HG03045 (cell line): ENCODE results near the gene STPG3.

ENCODE experiments used
- ATAC-seq: cut with Tn5 transposase; IDR thresholded peaks from one replicate; pipeline ENCODE4 v1.9.1; 2021; ENCODE audit warnings: mild to moderate bottlenecking, moderate library complexity; ENCODE audit not compliant: unreplicated experiment

STPG3 gene

DNA sequence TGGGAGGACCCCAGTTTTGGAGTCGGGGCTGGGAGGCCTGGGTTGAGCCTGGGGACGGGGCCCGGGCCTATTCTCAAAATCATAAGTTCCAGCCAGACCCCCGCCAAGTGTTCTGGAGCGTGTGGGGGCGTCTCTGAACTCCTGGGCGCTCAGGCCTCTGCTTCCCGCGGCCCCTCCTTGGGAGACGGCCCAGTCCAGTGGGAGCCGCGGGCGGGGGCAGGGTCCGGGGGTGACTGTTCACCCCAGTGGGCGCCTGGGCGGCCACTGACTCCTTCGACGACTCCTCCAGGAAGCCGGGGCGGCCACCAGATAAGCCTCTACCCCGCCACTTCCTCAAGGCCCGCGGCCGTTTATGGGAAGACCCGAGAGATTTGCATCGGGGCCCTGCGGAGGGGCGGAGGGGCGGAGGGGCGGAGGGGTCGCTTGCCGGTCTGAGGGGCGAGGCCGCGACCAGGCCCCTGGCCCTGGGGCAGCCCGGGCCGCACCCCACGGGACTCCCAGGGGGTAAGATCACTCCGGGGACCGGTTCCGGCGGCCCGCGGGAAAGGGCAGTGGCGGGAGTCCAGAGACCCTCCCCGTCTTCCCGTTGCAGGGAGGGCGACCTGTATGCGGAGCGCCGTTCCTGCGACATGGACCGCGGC, 27.1 kb downstream of the STPG3 start:
- no peak for ATAC-seq

- no peak for ATAC-seq
These were observed 27.9 kb downstream of the STPG3 start for GRCh38 chr9:137278721-137279711.

DNA sequence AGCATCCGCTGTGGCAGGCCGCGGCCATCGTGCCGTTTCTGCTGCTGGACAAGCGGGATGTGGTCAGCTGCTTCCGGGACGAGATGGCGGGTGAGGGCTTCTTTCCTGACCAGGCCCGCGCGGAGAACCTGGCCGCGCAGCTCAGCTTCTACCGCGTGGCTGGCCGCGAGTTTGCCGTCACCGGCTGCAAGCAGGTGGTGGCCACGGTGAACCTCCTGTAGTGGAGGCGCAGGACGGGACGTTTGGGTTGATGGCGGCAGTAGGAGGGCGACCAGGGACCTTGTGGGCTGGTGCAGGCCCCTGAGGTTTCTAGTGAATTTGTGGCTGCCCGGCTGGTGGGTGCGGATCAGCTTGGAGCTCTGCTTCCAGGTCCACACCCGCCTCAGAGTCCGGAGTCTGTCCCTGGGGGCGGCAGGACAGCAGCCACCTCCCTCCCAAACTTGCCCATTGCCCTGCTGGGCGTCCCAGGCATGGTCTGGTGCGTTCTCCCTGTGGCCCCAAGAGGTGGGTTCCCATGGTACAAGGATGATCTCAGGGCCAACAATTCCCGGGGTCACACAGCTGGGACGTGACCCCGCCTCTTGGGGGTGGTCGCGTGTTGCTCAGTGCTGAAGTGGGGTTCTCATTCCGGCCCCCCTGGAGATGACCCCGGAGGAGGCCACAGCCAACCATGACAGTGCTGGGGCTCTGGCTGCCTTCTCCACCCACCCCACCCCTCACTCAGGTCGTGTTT, 28.8 kb downstream of the STPG3 start:
- ATAC-seq: no peak

DNA sequence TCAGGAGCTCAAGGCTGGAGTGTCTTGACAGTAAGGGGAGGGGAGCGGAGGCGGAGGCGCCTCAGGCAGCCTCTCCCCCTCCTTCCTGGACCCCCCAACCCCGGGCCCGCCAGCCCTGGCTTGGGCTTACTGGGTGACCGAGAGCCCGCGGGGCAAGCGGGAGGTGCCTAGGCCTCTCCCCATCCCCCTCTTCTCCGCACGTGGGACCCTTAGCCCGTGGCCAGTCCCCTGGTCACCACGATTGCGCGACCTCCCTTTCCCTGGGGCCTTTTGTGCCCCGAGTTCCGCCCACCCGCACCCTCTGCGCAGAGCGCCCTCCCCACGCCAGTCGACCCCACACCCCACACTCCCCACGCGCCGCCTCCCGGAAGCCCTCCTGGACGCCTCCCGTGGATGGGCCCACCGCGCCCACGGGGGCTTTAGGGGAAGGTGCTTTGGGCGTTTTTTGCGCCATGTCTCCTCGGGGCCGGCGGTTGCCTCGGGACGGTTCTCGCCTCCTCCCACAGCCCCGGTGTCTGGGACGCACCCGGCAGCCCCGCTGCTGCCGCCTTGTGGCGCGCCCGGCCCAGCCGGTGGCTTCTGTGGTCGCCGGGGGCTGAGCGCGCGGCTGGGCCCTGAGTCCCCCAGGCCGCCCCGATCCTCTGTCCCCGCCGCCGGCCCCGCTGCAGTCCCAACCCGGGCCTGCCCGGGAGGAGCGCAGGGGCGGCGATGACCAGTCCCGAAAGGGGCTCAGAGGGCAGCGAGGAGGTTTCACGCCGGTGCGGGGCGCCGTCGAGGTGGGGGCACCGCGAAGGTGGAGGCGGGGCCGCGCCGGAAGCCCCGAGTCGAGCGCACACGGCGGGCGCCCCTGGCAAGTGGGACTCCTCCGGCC, 29.6 kb downstream of the STPG3 start:
- ATAC-seq: no peak

DNA sequence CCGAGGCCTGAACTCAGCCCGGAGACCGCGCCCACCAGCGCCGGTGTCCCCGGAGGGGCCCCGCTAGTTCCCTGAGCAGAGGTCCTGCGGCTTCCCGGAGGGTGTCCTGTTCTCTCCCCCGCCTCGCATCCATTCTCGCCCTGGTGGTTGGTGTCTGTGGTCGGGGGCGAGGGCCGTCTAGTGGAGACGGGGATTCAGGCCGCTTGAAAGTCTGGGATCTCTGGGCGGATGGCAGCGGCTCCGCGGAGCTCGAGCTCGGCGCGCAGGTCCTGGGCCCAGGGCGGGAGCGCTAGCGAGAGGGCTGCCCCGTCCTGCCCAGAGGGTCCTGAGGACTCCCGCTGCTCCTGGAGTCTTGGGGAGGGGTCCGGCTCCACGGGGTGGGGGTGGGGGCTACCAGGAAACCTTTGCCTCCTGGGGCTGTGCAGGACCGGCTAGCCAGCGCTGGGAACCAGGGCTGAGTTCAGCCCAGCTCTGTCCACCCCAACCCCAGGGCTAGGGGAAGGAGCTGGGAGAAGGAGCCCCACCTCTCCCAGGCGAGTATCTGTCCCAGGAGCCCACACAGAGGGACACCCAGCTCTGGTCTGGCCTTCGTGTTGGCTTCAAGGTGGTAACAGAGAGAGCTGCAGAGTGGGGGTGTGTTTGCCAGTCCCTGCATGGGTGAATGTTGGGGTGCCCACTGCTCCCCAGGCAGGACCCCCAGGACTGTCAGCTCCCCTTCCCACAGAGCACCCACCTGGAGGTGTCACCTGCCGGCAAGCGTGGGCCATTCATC, 30.4 kb downstream of the STPG3 start:
- ATAC-seq: no peak

DNA sequence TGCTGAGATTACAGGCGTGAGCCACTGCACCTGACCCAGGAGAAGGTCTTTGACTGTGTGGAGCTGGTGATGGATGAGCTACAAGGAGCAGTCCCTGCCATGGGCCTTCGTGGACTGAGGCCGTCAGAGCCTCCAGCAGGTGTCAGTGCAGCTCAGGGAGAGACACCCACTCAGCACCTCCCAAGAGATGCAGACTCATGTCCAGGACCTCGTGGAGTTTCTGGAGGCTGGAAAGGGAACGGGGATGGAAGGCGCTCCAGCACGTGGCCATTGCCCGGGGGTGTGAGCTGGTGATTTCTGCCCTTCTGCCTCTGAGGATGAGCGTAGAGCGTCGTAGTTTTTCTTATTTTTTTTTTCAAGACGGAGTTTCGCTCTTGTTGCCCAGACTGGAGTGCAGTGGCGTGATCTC, 35.9 kb downstream of the STPG3 start:
- ATAC-seq: no peak

- ATAC-seq: no peak
These were observed 42.0 kb downstream of the STPG3 start for GRCh38 chr9:137293094-137293481.

- ATAC-seq: no peak
These were observed 42.5 kb downstream of the STPG3 start for GRCh38 chr9:137293482-137294090.

- no peak for ATAC-seq
These were observed 43.1 kb downstream of the STPG3 start for GRCh38 chr9:137294091-137294680.

DNA sequence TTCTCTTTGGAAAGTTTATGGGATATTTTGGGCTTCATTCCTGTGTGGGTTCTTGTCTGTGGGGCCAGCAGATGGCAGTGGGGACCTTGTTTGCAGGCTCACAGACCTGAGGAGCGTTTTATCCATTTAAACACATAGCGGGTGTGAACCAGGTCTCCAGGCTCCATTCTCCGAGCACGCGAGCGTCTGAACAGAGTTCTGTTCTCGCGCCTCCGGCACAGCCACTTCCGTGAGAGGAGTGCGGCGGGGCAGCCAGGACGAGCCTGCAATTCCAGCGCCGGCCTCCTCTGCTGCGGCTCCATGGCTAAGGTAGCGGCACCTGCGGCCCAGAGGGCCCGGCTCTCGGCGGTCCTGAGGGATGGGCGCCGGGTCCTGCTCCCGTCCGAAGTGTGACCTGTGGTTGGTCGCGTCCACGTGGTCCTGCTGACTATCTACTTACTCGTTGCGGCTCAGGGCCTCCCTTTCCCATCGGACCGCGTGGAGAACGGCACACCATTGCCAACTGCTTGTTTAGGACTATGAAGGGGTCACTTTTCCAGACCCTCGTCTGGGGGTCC, 43.7 kb downstream of the STPG3 start:
- ATAC-seq: no peak

DNA sequence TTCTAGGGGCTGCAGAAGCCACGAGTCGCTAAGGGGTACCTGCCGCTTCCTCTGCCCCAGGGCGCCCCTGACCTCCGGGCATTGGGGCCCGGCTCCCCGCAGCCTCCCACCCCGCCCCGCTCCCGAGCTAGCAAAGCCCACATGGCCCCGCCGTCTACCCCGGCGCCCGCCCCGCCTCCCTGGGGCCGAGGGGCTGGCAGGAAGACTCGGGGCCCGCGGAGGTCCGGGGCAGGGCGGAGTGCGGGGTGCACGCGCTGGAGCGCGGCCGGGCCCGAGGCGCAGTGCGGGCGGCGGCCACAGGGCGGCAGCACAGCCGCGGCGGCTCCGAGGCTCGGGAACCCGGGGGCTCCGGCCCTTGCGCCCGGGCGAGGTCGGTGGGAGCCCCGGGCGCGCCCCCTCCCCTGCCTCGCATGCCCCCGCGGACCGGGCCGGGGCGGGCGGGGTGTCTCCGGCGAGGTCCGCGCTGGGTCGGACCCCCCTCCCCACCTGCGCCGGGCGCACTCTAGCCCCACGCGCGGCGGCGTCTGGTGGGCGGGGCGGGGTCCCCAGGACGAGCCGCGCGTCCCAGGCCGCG, 44.2 kb downstream of the STPG3 start:
- no peak for ATAC-seq

DNA sequence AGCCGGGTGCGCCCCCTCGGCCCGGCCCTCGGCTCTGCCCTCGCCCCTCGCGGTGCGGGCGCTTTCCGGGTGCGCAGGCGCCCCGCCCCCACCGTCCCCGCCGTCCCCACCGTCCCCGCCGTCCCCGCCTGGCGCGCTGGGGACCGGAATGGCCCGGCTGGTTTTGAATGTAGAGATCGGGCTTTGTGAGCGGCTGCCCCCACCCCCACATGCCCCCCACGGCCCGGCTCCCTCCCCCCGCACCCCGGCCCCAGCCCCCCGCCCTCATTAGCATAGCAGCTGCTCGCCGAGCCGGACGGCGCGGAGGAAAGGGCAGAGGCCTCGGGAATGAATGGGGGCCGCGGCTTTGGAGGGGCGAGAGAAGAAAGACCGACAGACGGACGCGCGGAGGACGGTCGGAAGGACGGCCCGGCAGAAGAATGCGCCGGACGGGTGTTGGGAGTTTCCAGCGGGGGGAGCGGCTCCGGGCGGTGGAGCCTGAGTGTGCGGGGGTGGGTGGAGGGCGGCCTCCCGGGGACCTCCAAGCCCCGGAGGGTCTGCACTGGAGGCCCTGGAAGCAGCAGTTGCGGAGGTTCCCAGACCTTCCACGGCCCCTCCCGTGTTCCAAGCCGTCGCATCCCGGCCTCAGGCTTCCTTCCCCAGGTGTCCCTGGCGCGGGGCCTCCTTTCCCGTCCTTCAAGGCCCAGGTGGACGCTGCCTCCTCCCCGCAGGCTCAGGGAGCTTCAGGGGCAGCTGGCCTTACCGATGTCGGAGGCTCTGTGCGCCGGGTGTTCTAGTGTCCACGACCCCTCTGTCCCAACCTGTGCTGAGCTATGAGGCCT, 45.0 kb downstream of the STPG3 start:
- ATAC-seq: no peak

DNA sequence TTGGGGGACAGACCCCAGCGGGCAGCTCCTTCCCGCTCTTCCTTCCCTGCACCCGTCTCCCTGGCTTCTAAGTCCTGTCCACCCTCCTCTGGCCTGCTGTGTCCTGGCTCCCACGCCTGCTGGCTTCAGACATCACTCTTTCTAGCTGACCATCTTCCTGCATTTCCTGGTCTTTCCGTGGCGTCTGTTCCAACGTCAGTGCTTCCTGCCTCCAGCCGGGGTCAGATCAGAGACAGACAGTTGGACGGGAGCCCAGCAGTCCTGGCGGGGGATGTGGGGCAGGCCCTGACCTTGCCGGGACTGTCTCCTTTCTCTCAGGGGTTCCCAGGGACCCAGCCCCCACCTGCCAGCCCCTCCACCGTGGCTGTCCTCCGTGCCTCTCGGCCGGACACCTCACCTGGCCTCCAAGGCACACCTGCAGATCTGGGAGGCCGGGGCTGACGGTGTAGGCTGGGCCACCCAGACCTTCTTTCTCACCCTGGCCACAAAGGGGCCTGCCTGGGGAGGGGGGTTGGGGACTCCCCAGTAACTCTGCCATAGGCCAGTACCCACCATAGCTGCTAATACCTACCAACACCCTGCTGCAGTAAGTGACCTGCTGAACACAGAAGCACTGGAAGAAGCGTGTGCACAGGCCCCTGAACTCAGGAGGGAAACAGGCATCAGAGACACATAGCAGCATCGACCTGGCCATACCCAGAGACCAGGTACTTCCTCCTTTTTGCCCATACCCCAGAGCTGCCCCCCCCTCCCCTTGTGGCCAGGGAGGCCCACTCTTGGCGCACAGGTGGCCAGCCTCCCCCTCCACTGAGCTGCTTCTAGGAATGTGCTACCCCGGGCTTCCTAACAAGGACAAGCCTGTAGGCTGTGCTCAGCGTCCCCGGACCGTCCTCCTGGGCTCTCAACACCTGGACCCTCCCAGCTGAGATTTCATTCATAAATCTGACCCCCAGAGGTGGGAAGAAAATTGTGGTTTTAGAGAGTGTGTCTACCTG, 45.9 kb downstream of the STPG3 start:
- no peak for ATAC-seq

DNA sequence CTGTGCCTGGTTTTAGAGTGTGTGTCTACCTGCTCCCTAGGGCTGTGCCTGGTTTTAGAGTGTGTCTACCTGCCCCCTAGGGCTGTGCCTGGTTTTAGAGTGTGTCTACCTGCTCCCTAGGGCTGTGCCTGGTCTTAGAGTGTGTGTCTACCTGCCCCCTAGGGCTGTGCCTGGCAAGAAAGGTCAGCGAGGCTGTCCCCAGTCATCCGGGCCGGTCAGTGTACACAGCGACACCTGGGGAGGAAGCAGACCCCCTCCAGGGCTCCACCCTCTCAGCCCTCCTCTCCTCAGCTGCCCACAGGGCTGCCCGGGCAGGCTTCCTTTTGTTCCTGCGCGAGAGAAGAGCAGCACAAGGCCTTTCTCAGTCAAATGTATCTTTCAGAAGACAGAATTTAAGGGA, 46.9 kb downstream of the STPG3 start:
- ATAC-seq: no peak

DNA sequence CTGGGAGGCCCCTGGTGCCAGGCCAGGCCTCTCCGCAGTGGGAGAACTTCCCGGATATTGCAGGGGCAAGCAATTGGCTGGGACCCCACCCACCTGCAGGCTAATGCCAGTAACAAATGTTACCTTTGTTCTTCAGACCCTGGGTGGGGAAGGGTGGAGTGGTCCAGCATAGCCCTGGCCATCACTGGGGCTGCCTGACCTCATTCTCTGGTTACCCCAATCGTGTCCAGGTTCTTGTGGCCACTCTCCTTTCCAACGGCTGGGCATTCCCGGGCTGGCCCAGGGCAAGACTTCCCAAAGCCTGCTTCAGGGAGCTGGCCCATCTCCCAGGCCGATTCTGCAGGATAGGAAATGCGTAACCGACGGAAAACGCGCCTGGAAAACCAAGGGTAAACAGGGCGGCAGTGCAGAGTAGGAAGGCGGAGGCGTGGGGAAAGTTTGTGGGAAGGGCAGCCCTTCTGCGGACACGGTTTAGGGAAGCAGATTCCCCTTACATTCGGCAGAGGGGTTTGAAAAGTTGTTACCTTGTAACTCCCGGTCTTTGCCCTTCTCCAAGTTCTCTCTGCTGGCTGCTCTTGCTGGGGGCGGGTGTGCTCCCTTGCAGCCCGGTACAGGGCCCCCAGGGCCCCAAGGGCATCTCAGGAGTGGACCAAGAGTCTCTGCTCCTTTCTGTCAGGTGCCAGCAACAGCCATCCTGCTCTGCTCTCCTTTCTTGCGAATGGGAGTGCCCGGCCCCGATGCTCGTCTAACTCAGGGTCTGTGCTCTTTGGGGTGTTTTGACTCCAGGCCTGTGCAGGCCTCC, 47.5 kb downstream of the STPG3 start:
- no peak for ATAC-seq

DNA sequence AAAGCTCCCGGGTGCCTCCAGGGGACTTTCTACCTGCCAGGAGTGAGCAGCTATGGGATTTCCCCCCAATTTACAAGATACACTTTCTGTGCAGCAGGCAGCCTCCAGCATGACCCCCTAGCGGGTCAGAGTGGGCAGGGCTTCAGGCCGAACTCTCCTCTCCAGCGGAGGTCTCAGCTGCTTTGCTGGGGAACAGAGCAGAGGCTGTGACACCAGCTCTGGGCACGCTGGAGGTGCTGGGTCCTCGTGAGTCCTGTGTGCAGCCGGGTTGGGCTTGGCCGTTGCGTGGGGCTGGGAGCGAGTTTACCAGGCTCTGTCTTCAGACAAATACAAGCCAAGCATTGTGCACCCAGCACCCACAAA, 48.1 kb downstream of the STPG3 start:
- ATAC-seq: no peak
